Measurements from ENCODE around the gene TGFB3.

DNA sequence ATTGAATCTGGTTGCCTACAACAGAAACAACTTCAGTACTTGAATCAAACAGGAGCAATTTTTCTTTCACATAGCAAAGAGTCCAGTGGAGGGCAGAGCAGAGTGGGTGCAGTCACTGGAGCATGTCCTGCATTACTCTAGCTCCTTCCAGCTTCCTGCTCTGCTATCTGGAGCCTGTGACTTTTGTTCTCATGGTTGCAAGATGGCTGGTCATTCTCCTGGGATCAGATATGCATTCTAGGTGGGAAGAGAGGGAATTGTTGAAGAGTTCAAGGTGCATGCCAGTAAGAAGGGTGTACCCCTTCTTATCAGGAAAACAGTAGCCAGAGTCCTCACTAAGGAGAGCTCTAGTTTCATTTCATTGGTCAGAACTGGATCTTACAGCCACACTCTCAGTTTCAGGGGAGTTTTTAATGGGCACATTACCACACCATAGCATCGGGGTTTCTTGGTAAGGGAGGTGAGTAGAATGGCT is 11.8 kb upstream of the TGFB3 start:
- TF ChIP-seq, protein P1, sequence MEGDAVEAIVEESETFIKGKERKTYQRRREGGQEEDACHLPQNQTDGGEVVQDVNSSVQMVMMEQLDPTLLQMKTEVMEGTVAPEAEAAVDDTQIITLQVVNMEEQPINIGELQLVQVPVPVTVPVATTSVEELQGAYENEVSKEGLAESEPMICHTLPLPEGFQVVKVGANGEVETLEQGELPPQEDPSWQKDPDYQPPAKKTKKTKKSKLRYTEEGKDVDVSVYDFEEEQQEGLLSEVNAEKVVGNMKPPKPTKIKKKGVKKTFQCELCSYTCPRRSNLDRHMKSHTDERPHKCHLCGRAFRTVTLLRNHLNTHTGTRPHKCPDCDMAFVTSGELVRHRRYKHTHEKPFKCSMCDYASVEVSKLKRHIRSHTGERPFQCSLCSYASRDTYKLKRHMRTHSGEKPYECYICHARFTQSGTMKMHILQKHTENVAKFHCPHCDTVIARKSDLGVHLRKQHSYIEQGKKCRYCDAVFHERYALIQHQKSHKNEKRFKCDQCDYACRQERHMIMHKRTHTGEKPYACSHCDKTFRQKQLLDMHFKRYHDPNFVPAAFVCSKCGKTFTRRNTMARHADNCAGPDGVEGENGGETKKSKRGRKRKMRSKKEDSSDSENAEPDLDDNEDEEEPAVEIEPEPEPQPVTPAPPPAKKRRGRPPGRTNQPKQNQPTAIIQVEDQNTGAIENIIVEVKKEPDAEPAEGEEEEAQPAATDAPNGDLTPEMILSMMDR (IDR thresholded peaks at IDR 0.05; ENCODE audit: low read depth, low read length, missing input control), result no peak
- TF ChIP-seq, protein P2, sequence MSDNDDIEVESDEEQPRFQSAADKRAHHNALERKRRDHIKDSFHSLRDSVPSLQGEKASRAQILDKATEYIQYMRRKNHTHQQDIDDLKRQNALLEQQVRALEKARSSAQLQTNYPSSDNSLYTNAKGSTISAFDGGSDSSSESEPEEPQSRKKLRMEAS (IDR thresholded peaks at IDR 0.05), result no peak
- TF ChIP-seq TAF1 (conservative IDR thresholded peaks at IDR 0.05) (no peak), YY1 (IDR thresholded peaks at IDR 0.05) (no peak), SP1 (IDR thresholded peaks at IDR 0.05) (no peak), RAD21 (IDR thresholded peaks at IDR 0.05) (no peak), JUND (IDR thresholded peaks at IDR 0.05) (no peak), GABPA (IDR thresholded peaks at IDR 0.05 in 1 of 2, conservative IDR thresholded peaks at IDR 0.05 in 1 of 2) (no peak), FOXA1 (IDR thresholded peaks at IDR 0.05) (no peak)
- TF ChIP-seq, protein P3, sequence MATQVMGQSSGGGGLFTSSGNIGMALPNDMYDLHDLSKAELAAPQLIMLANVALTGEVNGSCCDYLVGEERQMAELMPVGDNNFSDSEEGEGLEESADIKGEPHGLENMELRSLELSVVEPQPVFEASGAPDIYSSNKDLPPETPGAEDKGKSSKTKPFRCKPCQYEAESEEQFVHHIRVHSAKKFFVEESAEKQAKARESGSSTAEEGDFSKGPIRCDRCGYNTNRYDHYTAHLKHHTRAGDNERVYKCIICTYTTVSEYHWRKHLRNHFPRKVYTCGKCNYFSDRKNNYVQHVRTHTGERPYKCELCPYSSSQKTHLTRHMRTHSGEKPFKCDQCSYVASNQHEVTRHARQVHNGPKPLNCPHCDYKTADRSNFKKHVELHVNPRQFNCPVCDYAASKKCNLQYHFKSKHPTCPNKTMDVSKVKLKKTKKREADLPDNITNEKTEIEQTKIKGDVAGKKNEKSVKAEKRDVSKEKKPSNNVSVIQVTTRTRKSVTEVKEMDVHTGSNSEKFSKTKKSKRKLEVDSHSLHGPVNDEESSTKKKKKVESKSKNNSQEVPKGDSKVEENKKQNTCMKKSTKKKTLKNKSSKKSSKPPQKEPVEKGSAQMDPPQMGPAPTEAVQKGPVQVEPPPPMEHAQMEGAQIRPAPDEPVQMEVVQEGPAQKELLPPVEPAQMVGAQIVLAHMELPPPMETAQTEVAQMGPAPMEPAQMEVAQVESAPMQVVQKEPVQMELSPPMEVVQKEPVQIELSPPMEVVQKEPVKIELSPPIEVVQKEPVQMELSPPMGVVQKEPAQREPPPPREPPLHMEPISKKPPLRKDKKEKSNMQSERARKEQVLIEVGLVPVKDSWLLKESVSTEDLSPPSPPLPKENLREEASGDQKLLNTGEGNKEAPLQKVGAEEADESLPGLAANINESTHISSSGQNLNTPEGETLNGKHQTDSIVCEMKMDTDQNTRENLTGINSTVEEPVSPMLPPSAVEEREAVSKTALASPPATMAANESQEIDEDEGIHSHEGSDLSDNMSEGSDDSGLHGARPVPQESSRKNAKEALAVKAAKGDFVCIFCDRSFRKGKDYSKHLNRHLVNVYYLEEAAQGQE (IDR thresholded peaks at IDR 0.05), result no peak

Measured in liver (tissue), 3 donors.